HEK293 (cell line): Measurements from ENCODE around the gene XPR1.

Experiments used
- CTCF ChIA-PET: fragments of 350-600 bp; formaldehyde crosslinking; extraction: SDS; loops from one replicate; lab custom pipeline; 2021; ENCODE audit warnings: antibody characterized with exemption; lab: Yijun Ruan, JAX
- POLR2A ChIA-PET: fragments of 300-600 bp; formaldehyde crosslinking; extraction: SDS; loops from one replicate; lab custom pipeline; 2020; ENCODE audit warnings: antibody characterized with exemption, inconsistent platforms; lab: Yijun Ruan, JAX
- H3K27ac ChIP-seq: fragments of 200-500 bp; sonication (Bioruptor generic); 2 replicates; pipeline ENCODE4 v1.5.1; 2014; ENCODE audit warnings: low read depth, low read length, control low read depth, inconsistent platforms; ENCODE audit errors: extremely low read depth
- H3K36me3 ChIP-seq, 2 experiments: fragments of 200-500 bp in 1 of 2; sonication (Bioruptor generic) in 1 of 2; 1 replicate in 1 of 2; 2 replicates in 1 of 2; pipeline ENCODE4 v1.5.1; 2014 to 2017; ENCODE audit warnings: inconsistent platforms in 2 of 2, low read length in 2 of 2; ENCODE audit not compliant: control insufficient read depth in 2 of 2, insufficient read depth in 1 of 2
- H3K4me1 ChIP-seq: fragments of 200-500 bp; sonication (Bioruptor generic); 2 replicates; pipeline ENCODE4 v1.5.1; 2014; ENCODE audit warnings: mild to moderate bottlenecking, low read length, inconsistent platforms; ENCODE audit not compliant: control insufficient read depth, insufficient read depth
- H3K4me3 ChIP-seq: 2 replicates; pipeline ENCODE4 v1.5.1; 2011; ENCODE audit warnings: low read depth, mild to moderate bottlenecking, control low read depth, low read length, moderate library complexity
- H3K9me3 ChIP-seq: fragments of 200-500 bp; sonication (Bioruptor generic); 2 replicates; pipeline ENCODE4 v1.5.1; 2014; ENCODE audit warnings: low read depth, low read length, inconsistent platforms; ENCODE audit not compliant: control insufficient read depth, insufficient read depth
- KLF1 ChIP-seq: fragments of 450-650 bp; formaldehyde crosslinking; IDR thresholded peaks from 2 replicates; pipeline ENCODE4 v1.5.1; 2016; ENCODE audit warnings: missing biosample characterization, missing genetic modification characterization
- MEIS1 ChIP-seq: sonication (generic); formaldehyde crosslinking; IDR thresholded peaks from 2 replicates; pipeline ENCODE4 v1.8.1; 2022; ENCODE audit warnings: missing genetic modification reagents, mild to moderate bottlenecking, borderline replicate concordance
- SP2 ChIP-seq: fragments of 450-650 bp; formaldehyde crosslinking; IDR thresholded peaks from 2 replicates; pipeline ENCODE4 v1.5.1; 2016; ENCODE audit warnings: missing biosample characterization, missing genetic modification characterization
- ZBTB11 ChIP-seq: fragments of 450-650 bp; formaldehyde crosslinking; conservative IDR thresholded peaks from 2 replicates; pipeline ENCODE4 v1.5.1; 2016; ENCODE audit warnings: low read depth, missing biosample characterization, missing genetic modification characterization
- ZBTB20 ChIP-seq: fragments of 450-650 bp; formaldehyde crosslinking; IDR thresholded peaks from 2 replicates; pipeline ENCODE4 v1.5.1; 2016; ENCODE audit warnings: missing biosample characterization, missing genetic modification characterization
- ZBTB26 ChIP-seq: fragments of 450-650 bp; formaldehyde crosslinking; optimal IDR thresholded peaks from 2 replicates; pipeline ENCODE3; 2016; ENCODE audit warnings: missing biosample characterization, mild to moderate bottlenecking, missing genetic modification characterization
- ZBTB44 ChIP-seq: fragments of 450-650 bp; IDR thresholded peaks from 2 replicates; pipeline ENCODE4 v1.5.1; 2018; ENCODE audit warnings: missing biosample characterization, mild to moderate bottlenecking, missing genetic modification characterization
- ZNF121 ChIP-seq: fragments of 450-650 bp; formaldehyde crosslinking; IDR thresholded peaks from 2 replicates; pipeline ENCODE4 v1.5.1; 2016; ENCODE audit warnings: missing biosample characterization, missing genetic modification characterization
- ZNF248 ChIP-seq: fragments of 450-650 bp; formaldehyde crosslinking; IDR thresholded peaks from 2 replicates; pipeline ENCODE4 v1.5.1; 2017; ENCODE audit warnings: missing biosample characterization, missing genetic modification characterization
- ZNF362 ChIP-seq: fragments of 450-650 bp; formaldehyde crosslinking; IDR thresholded peaks from 2 replicates; pipeline ENCODE4 v1.5.1; 2016; ENCODE audit warnings: missing biosample characterization, missing genetic modification characterization
- ZNF501 ChIP-seq: fragments of 450-650 bp; formaldehyde crosslinking; IDR thresholded peaks from 2 replicates; pipeline ENCODE4 v1.5.1; 2016; ENCODE audit warnings: missing biosample characterization, missing genetic modification characterization
- ZNF530 ChIP-seq: fragments of 450-650 bp; formaldehyde crosslinking; IDR thresholded peaks from 2 replicates; pipeline ENCODE4 v1.5.1; 2016; ENCODE audit warnings: low read depth, missing biosample characterization, missing genetic modification characterization
- ZNF544 ChIP-seq: fragments of 450-650 bp; formaldehyde crosslinking; IDR thresholded peaks from 2 replicates; pipeline ENCODE4 v1.5.0; 2017; ENCODE audit warnings: missing biosample characterization, missing genetic modification characterization
- ZNF571 ChIP-seq: fragments of 450-650 bp; formaldehyde crosslinking; IDR thresholded peaks from 2 replicates; pipeline ENCODE4 v1.5.0; 2017; ENCODE audit warnings: missing biosample characterization, missing genetic modification characterization
- ZNF776 ChIP-seq: fragments of 450-650 bp; formaldehyde crosslinking; IDR thresholded peaks from 2 replicates; pipeline ENCODE4 v1.5.0; 2017; ENCODE audit warnings: missing biosample characterization, missing genetic modification characterization, borderline replicate concordance
- ZNF785 ChIP-seq: fragments of 450-650 bp; formaldehyde crosslinking; IDR thresholded peaks from 2 replicates; pipeline ENCODE4 v1.5.1; 2016; ENCODE audit warnings: missing biosample characterization, missing genetic modification characterization
- TF ChIP-seq, protein P1 (sequence below): fragments of 450-650 bp; IDR thresholded peaks from 2 replicates; pipeline ENCODE4 v1.5.1; 2018; ENCODE audit warnings: missing biosample characterization, missing genetic modification characterization
- TF ChIP-seq, protein P2 (sequence below): fragments of 450-650 bp; formaldehyde crosslinking; IDR thresholded peaks from 2 replicates; pipeline ENCODE4 v1.5.1; 2016; ENCODE audit warnings: missing biosample characterization, missing genetic modification characterization
- TF ChIP-seq, protein P3 (sequence below): fragments of 450-650 bp; formaldehyde crosslinking; IDR thresholded peaks from 2 replicates; pipeline ENCODE4 v1.5.1; 2016; ENCODE audit warnings: missing biosample characterization, missing genetic modification characterization

Gene XPR1

DNA sequence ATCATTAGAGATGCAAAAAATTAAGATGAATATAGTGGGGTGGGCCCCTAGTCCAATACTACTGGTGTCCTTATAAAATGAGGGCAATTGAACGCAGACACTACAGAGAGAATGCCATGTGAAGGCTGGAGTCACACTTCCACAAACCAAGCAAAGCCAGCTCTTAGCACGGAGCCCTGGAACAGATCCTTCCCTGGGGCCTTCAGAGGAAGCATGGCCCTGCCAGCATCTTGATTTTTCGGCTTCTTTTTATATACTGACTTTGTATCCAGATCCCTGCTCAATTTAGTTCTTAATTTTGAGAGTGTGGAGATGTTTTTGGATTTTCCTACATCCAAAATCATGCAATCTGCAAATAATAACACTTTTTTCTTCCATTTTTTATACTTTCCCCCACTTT is 270.7 kb downstream of the XPR1 start:
- H3K4me3 ChIP-seq = no peak overlapping the region
- H3K4me1 ChIP-seq = no peaks in the 10 kb centered on the region
- POLR2A ChIA-PET = no interaction called here
- TF ChIP-seq ZNF530 (tag by site-specific recombination) (no peak), ZBTB11 (tag by site-specific recombination) (no peak), SP2 (no peak), KLF1 (no peak), ZBTB20 (tag by site-specific recombination) (no peak), MEIS1 (CRISPR knock-in tag) (no peak), ZNF776 (no peak)
- CTCF ChIA-PET = no interaction called here
- no peak overlapping the region for H3K27ac ChIP-seq
- no peaks in the 10 kb centered on the region for H3K36me3 ChIP-seq
- no peaks in the 10 kb centered on the region for H3K9me3 ChIP-seq

DNA sequence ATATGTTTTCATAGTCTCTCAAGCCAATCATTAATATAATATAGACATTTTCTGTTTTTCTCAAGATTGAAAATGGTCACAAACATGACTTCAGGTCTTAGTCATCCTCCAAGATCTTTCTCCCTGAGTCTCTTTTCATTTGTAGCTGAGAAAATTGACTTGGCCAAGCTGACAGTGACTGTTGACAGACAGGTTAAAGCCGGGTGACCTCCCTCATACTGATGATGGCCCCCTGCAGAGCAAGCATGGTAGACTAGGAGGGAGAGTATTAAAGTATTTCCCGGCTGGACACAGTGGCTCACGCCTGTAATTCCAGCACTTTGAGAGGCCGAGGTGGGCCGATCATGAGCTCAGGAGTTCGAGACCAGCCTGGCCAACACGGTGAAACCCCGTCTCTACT is 274.1 kb downstream of the XPR1 start:
- Histone ChIP-seq H3K4me3 (no peak overlapping the region), H3K27ac (no peak overlapping the region), H3K36me3 (no peaks in the 10 kb centered on the region), H3K9me3 (no peaks in the 10 kb centered on the region), H3K4me1 (no peaks in the 10 kb centered on the region)
- CTCF ChIA-PET = no interaction called here
- POLR2A ChIA-PET = no interaction called here
- TF ChIP-seq ZNF248 (tag by site-specific recombination) (no peak), ZNF362 (tag by site-specific recombination) (no peak), ZBTB44 (tag by site-specific recombination) (no peak), MEIS1 (CRISPR knock-in tag) (no peak), ZNF121 (tag by site-specific recombination) (no peak), ZNF501 (tag by site-specific recombination) (no peak), ZNF571 (tag by site-specific recombination) (no peak), ZBTB26 (no peak), ZNF785 (tag by site-specific recombination) (no peak), ZNF544 (tag by site-specific recombination) (no peak)
- TF ChIP-seq, protein P1, sequence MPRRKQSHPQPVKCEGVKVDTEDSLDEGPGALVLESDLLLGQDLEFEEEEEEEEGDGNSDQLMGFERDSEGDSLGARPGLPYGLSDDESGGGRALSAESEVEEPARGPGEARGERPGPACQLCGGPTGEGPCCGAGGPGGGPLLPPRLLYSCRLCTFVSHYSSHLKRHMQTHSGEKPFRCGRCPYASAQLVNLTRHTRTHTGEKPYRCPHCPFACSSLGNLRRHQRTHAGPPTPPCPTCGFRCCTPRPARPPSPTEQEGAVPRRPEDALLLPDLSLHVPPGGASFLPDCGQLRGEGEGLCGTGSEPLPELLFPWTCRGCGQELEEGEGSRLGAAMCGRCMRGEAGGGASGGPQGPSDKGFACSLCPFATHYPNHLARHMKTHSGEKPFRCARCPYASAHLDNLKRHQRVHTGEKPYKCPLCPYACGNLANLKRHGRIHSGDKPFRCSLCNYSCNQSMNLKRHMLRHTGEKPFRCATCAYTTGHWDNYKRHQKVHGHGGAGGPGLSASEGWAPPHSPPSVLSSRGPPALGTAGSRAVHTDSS (tag by site-specific recombination) = no peak
- TF ChIP-seq, protein P2, sequence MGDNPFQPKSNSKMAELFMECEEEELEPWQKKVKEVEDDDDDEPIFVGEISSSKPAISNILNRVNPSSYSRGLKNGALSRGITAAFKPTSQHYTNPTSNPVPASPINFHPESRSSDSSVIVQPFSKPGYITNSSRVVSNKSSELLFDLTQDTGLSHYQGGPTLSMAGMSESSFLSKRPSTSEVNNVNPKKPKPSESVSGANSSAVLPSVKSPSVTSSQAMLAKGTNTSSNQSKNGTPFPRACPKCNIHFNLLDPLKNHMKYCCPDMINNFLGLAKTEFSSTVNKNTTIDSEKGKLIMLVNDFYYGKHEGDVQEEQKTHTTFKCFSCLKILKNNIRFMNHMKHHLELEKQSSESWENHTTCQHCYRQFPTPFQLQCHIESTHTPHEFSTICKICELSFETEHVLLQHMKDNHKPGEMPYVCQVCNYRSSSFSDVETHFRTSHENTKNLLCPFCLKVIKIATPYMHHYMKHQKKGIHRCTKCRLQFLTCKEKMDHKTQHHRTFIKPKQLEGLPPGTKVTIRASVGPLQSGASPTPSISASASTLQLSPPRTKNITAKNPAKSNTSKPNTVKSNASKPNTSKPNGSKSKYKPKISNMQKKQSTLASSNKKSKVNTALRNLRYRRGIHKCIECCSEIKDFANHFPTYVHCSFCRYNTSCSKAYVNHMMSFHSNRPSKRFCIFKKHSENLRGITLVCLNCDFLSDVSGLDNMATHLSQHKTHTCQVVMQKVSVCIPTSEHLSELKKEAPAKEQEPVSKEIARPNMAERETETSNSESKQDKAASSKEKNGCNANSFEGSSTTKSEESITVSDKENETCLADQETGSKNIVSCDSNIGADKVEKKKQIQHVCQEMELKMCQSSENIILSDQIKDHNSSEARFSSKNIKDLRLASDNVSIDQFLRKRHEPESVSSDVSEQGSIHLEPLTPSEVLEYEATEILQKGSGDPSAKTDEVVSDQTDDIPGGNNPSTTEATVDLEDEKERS (tag by site-specific recombination) = no peak
- TF ChIP-seq, protein P3, sequence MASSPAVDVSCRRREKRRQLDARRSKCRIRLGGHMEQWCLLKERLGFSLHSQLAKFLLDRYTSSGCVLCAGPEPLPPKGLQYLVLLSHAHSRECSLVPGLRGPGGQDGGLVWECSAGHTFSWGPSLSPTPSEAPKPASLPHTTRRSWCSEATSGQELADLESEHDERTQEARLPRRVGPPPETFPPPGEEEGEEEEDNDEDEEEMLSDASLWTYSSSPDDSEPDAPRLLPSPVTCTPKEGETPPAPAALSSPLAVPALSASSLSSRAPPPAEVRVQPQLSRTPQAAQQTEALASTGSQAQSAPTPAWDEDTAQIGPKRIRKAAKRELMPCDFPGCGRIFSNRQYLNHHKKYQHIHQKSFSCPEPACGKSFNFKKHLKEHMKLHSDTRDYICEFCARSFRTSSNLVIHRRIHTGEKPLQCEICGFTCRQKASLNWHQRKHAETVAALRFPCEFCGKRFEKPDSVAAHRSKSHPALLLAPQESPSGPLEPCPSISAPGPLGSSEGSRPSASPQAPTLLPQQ (tag by site-specific recombination) = no peak
